Measurements from ENCODE around the gene ZBTB7B. TPM values are rescaled to one million over a fixed set of nuclear protein-coding genes. Genes with fewer than 3 reads are reported as not detected.

ZBTB7B gene
- polyA plus RNA-seq, 1 experiment = 8.7 TPM

DNA sequence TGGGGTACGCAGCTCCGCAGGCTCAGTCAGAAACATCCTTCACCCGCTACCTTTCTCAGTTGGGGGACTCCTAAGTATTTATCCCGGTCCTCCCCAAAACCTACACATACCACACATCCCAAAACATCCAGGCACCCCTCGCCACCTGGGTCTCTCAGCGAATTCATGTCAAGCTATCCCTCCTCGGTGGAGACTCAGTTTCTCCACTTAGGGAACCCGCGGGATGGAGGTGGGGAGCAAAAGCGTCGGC is 1.3 kb upstream of the ZBTB7B start:
- POLR2A ChIA-PET = interaction anchor here (1.3 kb wide), 1 partner anchor 31 kb away, joined by 4 read pairs; the partner anchor contains the start of gene SHC1

DNA sequence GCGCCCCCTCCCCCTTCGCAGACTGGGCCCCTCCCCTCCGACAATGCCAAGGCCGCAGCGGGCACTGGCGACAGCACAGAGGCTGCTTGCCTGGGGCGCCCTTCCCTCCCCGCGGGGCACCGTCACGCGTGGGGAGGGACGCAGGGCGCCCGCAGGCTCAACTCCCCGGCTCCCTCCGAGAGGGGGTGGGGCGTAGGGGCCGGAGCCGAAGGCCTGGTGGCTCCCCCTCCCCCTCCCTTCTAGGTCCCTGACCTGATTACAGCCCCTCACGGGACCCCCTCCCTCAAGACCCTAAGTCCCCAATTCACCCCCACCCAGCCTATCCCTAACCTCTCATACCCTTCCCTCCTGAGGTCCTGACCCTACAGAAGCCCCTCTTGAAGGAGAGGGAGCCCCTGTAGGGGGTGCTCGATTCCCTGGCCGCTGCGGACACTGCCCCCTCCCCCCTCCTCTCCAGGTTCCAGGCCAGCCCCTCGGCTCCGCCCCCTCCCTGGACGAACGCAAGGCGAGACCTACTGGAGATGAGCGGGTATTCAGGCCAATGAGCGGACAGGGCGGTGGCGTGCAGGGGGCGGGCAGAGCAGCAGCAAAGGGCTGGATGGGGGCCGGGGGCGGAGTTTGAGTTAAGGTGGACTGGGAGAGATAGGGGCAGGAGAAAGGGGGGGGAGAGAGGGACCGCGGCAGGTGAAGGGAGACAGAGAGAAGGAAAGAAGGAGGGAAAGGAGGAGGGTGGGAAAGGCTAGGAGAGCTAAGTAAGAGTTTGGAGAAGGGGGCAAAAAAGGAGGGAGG is 733 bp upstream of the ZBTB7B start:
- TF ChIP-seq, protein P1, sequence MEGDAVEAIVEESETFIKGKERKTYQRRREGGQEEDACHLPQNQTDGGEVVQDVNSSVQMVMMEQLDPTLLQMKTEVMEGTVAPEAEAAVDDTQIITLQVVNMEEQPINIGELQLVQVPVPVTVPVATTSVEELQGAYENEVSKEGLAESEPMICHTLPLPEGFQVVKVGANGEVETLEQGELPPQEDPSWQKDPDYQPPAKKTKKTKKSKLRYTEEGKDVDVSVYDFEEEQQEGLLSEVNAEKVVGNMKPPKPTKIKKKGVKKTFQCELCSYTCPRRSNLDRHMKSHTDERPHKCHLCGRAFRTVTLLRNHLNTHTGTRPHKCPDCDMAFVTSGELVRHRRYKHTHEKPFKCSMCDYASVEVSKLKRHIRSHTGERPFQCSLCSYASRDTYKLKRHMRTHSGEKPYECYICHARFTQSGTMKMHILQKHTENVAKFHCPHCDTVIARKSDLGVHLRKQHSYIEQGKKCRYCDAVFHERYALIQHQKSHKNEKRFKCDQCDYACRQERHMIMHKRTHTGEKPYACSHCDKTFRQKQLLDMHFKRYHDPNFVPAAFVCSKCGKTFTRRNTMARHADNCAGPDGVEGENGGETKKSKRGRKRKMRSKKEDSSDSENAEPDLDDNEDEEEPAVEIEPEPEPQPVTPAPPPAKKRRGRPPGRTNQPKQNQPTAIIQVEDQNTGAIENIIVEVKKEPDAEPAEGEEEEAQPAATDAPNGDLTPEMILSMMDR (IDR thresholded peaks at IDR 0.05; ENCODE audit: low read depth, low read length) = peak; percentile 68
- no peaks in the 10 kb centered on the region for H3K27me3 ChIP-seq (ENCODE audit: control insufficient read depth, insufficient read depth, low read length)
- H3K9me3 ChIP-seq (ENCODE audit: control insufficient read depth, insufficient read depth, low read length) = no peaks in the 10 kb centered on the region; the same call in 1 of the 2 replicates
- peak overlapping the region; percentile 84 for H3K27ac ChIP-seq (ENCODE audit: low read depth, low read length)
- DNase-seq (ENCODE audit: low read depth, low spot score) = peak; percentile 97
- ChIA-PET CTCF (interaction anchor here (0.6 to 1.0 kb wide), 4 partner anchors 16 to 44 kb away, joined by 3 to 7 read pairs (median 4); no protein-coding TSS in a partner anchor), POLR2A (interaction anchor here (1.3 kb wide), 1 partner anchor 31 kb away, joined by 4 read pairs; the partner anchor contains the start of gene SHC1)
- H3K4me3 ChIP-seq (ENCODE audit: low read depth, low read length) = peak overlapping the region; percentile 94

More for the DNA sequence above, 1.3 kb upstream of the ZBTB7B start:
- H3K9me3 ChIP-seq (ENCODE audit: control insufficient read depth, insufficient read depth, low read length) = no peaks in the 10 kb centered on the region; the same call in 1 of the 2 replicates
- DNase-seq (ENCODE audit: low read depth, low spot score) = no peak
- peak overlapping the region; percentile 84 for H3K27ac ChIP-seq (ENCODE audit: low read depth, low read length)
- H3K4me3 ChIP-seq (ENCODE audit: low read depth, low read length) = peak overlapping the region; percentile 76
- TF ChIP-seq, protein P1 (IDR thresholded peaks at IDR 0.05; ENCODE audit: low read depth, low read length) = no peak
- CTCF ChIA-PET = interaction anchor here (0.5 to 0.6 kb wide), 2 partner anchors 15 to 20 kb away, joined by 3 read pairs; no protein-coding TSS in a partner anchor
- H3K27me3 ChIP-seq (ENCODE audit: control insufficient read depth, insufficient read depth, low read length) = no peaks in the 10 kb centered on the region

DNA sequence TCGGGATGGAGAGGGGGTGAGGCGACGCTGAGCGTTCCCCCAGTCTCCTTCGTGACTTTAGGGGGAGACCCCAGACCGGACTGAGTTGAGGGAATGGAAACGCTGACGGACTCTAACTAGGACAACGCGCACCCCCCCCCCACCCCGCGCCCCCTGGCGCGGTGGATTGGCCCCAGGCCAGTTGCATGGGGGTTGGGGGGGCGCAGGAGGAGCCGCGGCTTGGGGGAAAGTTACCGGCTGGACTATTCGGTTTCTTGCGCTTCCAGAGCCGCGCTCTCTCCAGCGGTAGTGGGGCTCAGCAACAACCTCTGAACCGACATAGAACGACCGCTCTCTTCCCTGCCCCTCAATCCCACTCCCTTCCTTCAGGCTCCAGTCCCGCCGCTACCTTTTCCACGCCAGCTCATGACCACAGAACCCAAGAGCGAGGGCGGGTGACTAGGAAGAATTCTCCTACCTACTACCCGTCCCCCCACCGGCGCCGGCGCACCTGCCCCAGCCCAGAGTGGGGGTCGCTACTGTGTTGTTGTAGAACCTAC is 694 bp downstream of the ZBTB7B start:
- Histone ChIP-seq H3K9me3 (ENCODE audit: control insufficient read depth, insufficient read depth, low read length) (no peaks in the 10 kb centered on the region; the same call in 1 of the 2 replicates), H3K4me3 (ENCODE audit: low read depth, low read length) (peak overlapping the region; percentile 94), H3K27me3 (ENCODE audit: control insufficient read depth, insufficient read depth, low read length) (no peaks in the 10 kb centered on the region), H3K27ac (ENCODE audit: low read depth, low read length) (peak overlapping the region; percentile 70)
- no peak for DNase-seq (ENCODE audit: low read depth, low spot score)
- ChIA-PET CTCF (interaction anchor here (0.7 kb wide), 1 partner anchor 14 kb away, joined by 3 read pairs; no protein-coding TSS in a partner anchor), POLR2A (interaction anchor here (1.3 to 1.5 kb wide), 2 partner anchors 14 to 30 kb away, joined by 4 to 11 read pairs; no protein-coding TSS in a partner anchor)
- TF ChIP-seq, protein P1 (IDR thresholded peaks at IDR 0.05; ENCODE audit: low read depth, low read length) = no peak

DNA sequence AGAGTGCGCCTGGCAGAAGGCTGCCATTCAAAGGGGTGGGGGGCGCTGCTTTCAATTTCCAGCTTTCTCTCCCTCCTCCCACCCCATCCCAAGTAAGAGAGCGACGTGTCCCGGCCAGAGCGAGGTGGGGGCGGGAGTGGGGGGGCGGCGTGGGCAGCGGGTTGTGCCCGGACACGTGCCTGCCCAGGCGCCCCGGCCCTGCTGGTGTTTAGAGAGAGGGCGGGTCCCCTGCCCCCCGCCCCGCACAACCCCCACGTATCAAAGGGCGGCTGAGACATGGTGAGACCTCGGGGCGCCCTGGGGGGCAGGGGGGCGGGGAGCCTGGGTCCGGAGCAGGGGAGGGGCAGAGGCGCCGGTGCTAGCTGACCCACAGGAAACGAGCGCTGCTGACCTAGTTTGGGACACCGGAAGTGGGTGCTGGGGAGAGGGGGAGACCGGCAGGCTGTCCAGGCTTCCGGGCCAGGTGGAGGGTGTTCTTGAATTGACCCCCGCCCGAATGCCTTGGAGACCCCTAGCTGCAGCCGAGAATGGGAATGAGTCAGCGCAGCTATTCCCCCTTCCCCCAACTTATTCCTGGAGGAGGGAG is 1.3 kb downstream of the ZBTB7B start:
- H3K9me3 ChIP-seq (ENCODE audit: control insufficient read depth, insufficient read depth, low read length) = no peaks in the 10 kb centered on the region; the same call in 1 of the 2 replicates
- peak overlapping the region; percentile 94 for H3K4me3 ChIP-seq (ENCODE audit: low read depth, low read length)
- ChIA-PET POLR2A (interaction anchor here (1.3 to 1.5 kb wide), 2 partner anchors 13 to 30 kb away, joined by 4 to 11 read pairs; no protein-coding TSS in a partner anchor), CTCF (interaction anchor here (0.7 kb wide), 1 partner anchor 14 kb away, joined by 3 read pairs; no protein-coding TSS in a partner anchor)
- no peaks in the 10 kb centered on the region for H3K27me3 ChIP-seq (ENCODE audit: control insufficient read depth, insufficient read depth, low read length)
- peak overlapping the region; percentile 70 for H3K27ac ChIP-seq (ENCODE audit: low read depth, low read length)
- TF ChIP-seq, protein P1 (IDR thresholded peaks at IDR 0.05; ENCODE audit: low read depth, low read length) = no peak
- no peak for DNase-seq (ENCODE audit: low read depth, low spot score)

All from AG04450 (cell line).